Measurements from ENCODE around the gene RFX7. TPM values are rescaled to one million over a fixed set of nuclear protein-coding genes. Genes with fewer than 3 reads are reported as not detected.
"Not testable (repeated sequence)": the region's sequence is repeated elsewhere in the genome, so short reads cannot be mapped to it uniquely, and the experiment has no call there.

The RFX7 gene
- total RNA-seq, 1 donor from 2014 or later = 8.9 TPM

DNA sequence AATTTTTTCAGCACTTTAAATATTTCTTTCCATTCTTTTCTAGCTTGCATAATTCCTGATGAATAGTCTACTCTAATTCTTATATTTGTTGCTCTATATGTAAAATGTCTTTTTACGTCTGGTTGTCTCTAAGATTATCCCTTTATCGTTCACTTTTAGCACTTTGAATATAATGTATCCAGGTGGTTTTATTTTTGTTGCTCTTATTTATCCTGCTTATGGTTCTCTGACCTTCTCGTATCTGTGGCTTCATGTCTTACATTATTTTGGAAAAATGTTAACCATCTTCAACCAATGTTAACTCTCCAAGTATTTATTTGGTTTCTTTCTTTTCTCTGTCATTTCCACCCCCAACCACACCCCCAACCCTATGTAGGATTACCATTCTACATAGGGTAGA lies 30.0 kb upstream of the RFX7 start:
- no peak overlapping the region for H3K27ac ChIP-seq (replicated peaks)
- H3K9me3 ChIP-seq (replicated peaks) = peaks cover 34% of the 10 kb centered on the region

DNA sequence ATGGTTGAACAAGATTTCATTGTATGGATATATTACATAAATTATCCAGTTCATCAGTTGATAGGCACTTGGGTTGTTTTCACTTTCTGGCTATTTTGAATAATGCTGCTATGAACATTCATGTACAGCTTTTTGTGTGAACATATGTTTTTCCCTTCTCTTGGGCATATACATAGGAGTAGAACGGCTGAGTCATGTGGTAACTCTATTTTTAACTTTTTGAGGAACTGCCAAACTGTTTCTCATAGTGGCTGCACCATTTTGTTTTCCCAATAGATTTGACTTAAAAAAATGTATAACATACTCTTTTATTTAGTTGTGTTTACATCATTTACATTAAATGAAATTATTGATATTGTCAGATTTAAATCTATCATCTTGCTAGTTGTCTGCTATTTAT lies 28.8 kb upstream of the RFX7 start:
- no peak for DNase-seq
- Histone ChIP-seq H3K4me3 (no peak overlapping the region), H3K27me3 (ENCODE audit: low read depth) (no peaks in the 10 kb centered on the region), H3K4me1 (no peaks in the 10 kb centered on the region), H3K27ac (replicated peaks) (no peak overlapping the region), H3K36me3 (no peaks in the 10 kb centered on the region), H3K9me3 (replicated peaks) (peaks cover 30% of the 10 kb centered on the region)
- intact Hi-C loops (cut with micrococcal nuclease) = no loop called here
- TF ChIP-seq CTCF (IDR thresholded peaks at IDR 0.05; ENCODE audit: borderline replicate concordance) = no peak

More for the DNA sequence above, 30.0 kb upstream of the RFX7 start:
- no peak for TF ChIP-seq CTCF (IDR thresholded peaks at IDR 0.05; ENCODE audit: borderline replicate concordance)
- H3K36me3 ChIP-seq = no peaks in the 10 kb centered on the region
- no peaks in the 10 kb centered on the region for H3K4me1 ChIP-seq
- no peaks in the 10 kb centered on the region for H3K27me3 ChIP-seq (ENCODE audit: low read depth)
- DNase-seq = no peak
- H3K4me3 ChIP-seq = no peak overlapping the region
- intact Hi-C loops (cut with micrococcal nuclease) = no loop called here

- H3K36me3 ChIP-seq; H3K27me3 ChIP-seq (ENCODE audit: low read depth); H3K27ac ChIP-seq (replicated peaks); DNase-seq; H3K4me3 ChIP-seq; intact Hi-C loops (cut with micrococcal nuclease); H3K4me1 ChIP-seq: not testable (repeated sequence)
- peaks cover 16% of the 10 kb centered on the region for H3K9me3 ChIP-seq (replicated peaks)
These were observed 22.8 kb upstream of the RFX7 start for GRCh38 chr15:56266465-56266864.

DNA sequence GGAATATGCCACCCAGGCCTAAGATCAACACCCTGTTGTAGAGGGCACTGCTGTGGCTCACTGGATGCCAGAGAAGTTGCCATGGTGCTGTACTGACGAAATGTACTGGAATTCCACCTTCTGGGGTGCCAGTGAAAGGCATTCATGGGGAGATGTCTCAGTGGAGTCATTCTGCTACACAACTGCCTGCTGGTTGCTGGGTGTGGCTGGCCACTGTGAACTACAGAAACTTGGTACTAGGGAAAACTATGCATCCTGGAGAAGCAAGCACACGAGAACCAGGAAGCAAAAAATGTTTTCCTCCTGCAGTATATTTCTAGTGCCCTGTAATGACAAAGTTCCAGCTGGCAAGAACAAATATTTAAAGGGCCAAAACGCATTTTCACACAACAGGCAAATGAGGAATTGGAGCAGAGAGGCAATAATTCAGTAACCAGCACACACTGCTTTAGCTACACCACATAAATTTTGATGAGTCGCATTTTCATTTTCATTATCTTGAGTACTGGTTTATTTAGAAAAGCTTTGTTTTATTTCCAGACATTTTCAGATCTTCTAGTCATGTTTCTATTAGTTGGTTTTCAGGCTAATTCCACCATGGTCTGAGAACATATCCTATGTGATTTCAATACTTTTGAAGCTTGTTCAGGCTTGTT lies 18.3 kb upstream of the RFX7 start:
- Histone ChIP-seq H3K27me3 (ENCODE audit: low read depth) (no peaks in the 10 kb centered on the region), H3K4me1 (no peaks in the 10 kb centered on the region), H3K4me3 (no peak overlapping the region), H3K27ac (replicated peaks) (no peak overlapping the region), H3K36me3 (no peaks in the 10 kb centered on the region), H3K9me3 (replicated peaks) (peaks cover 31% of the 10 kb centered on the region)
- intact Hi-C loops (cut with micrococcal nuclease) = no loop called here
- no peak for TF ChIP-seq CTCF (IDR thresholded peaks at IDR 0.05; ENCODE audit: borderline replicate concordance)
- DNase-seq = no peak

- H3K27ac ChIP-seq (replicated peaks); intact Hi-C loops (cut with micrococcal nuclease); H3K27me3 ChIP-seq (ENCODE audit: low read depth); H3K4me3 ChIP-seq; H3K36me3 ChIP-seq; DNase-seq; H3K4me1 ChIP-seq: not testable (repeated sequence)
- peaks cover 23% of the 10 kb centered on the region for H3K9me3 ChIP-seq (replicated peaks)
These were observed 13.6 kb upstream of the RFX7 start for GRCh38 chr15:56257306-56257705.

DNA sequence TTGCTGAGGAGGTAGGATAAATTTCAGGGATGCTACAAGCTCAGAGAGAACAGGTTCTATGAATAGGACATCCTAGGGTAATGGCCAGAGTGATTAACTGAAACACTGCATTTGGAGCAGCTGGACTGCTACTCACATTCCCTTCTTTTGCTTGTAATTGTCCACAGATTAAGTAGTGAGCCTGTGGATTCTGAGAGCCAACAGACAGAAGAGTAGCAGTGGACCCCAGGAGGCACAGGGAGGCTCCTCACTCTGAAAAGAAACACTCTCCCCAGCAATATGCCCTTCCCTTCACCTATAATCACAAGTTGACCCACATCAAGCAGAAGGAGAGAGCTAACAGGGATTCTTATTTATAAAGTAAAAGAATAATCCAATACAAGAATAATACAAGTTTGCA lies 10.6 kb upstream of the RFX7 start:
- H3K36me3 ChIP-seq = no peaks in the 10 kb centered on the region
- no peak for DNase-seq
- H3K27me3 ChIP-seq (ENCODE audit: low read depth) = peaks cover 6% of the 10 kb centered on the region
- peaks cover 11% of the 10 kb centered on the region for H3K9me3 ChIP-seq (replicated peaks)
- no peak for TF ChIP-seq CTCF (IDR thresholded peaks at IDR 0.05; ENCODE audit: borderline replicate concordance)
- no peak overlapping the region for H3K27ac ChIP-seq (replicated peaks)
- no peaks in the 10 kb centered on the region for H3K4me1 ChIP-seq
- intact Hi-C loops (cut with micrococcal nuclease) = no loop called here
- no peak overlapping the region for H3K4me3 ChIP-seq
